KMS-11 (cell line): Measurements from ENCODE around the gene NAGK.
"Not testable (repeated sequence)": the region's sequence is repeated elsewhere in the genome, so short reads cannot be mapped to it uniquely, and the experiment has no call there.

Experiments used
- H2AFZ ChIP-seq: fragments of 200-600 bp; sonication (generic); 2 replicates; pipeline ENCODE4 v1.6.1; 2016; ENCODE audit warnings: antibody characterized with exemption, mixed run types, low read depth
- H3K27ac ChIP-seq: fragments of 200-600 bp; sonication (generic); 2 replicates; pipeline ENCODE4 v1.6.1; 2016; ENCODE audit warnings: mild to moderate bottlenecking, mixed run types
- H3K27me3 ChIP-seq: fragments of 200-600 bp; sonication (generic); 2 replicates; pipeline ENCODE4 v1.6.1; 2017; ENCODE audit warnings: mild to moderate bottlenecking, low read depth, mixed run types, moderate library complexity; ENCODE audit not compliant: insufficient read depth
- H3K36me3 ChIP-seq: fragments of 200-600 bp; sonication (generic); 2 replicates; pipeline ENCODE4 v1.6.1; 2017; ENCODE audit warnings: mild to moderate bottlenecking, mixed run types; ENCODE audit not compliant: insufficient read depth
- H3K4me1 ChIP-seq: fragments of 200-600 bp; sonication (generic); 2 replicates; pipeline ENCODE4 v1.6.1; 2016; ENCODE audit warnings: mild to moderate bottlenecking, low read depth, mixed run types; ENCODE audit not compliant: poor library complexity, severe bottlenecking
- H3K4me2 ChIP-seq: fragments of 200-600 bp; sonication (generic); 2 replicates; pipeline ENCODE4 v1.7.0; 2016; ENCODE audit warnings: mild to moderate bottlenecking, mixed run types
- H3K4me3 ChIP-seq: fragments of 200-600 bp; sonication (generic); IDR thresholded peaks from 2 replicates; pipeline ENCODE4 v1.6.1; 2017; ENCODE audit warnings: low read depth, low read length, mixed read lengths; ENCODE audit not compliant: insufficient read depth
- H3K79me2 ChIP-seq: fragments of 200-600 bp; sonication (generic); 2 replicates; pipeline ENCODE4 v1.6.1; 2016; ENCODE audit warnings: low read depth, mixed run types; ENCODE audit not compliant: insufficient read depth
- H3K9ac ChIP-seq: fragments of 200-600 bp; sonication (generic); 2 replicates; pipeline ENCODE4 v1.6.1; 2016; ENCODE audit warnings: mild to moderate bottlenecking, mixed run types
- H4K20me1 ChIP-seq: fragments of 200-600 bp; sonication (generic); 2 replicates; pipeline ENCODE4 v1.6.1; 2016; ENCODE audit warnings: mild to moderate bottlenecking, mixed run types; ENCODE audit not compliant: insufficient read depth
- TF ChIP-seq, protein P1 (sequence below): fragments of 200-600 bp; sonication (generic); conservative IDR thresholded peaks from 2 replicates; pipeline ENCODE4 v1.6.1; 2017; ENCODE audit warnings: low read depth, mild to moderate bottlenecking, antibody characterized with exemption, low read length, moderate library complexity, mixed read lengths

Gene NAGK

GRCh38 chr2:71068218-71069035 is at the start of gene NAGK:
TSS of gene NAGK (plus strand) at chr2:71068648. CDS start at chr2:71068684, 36 bp downstream.
- TF ChIP-seq, protein P1, sequence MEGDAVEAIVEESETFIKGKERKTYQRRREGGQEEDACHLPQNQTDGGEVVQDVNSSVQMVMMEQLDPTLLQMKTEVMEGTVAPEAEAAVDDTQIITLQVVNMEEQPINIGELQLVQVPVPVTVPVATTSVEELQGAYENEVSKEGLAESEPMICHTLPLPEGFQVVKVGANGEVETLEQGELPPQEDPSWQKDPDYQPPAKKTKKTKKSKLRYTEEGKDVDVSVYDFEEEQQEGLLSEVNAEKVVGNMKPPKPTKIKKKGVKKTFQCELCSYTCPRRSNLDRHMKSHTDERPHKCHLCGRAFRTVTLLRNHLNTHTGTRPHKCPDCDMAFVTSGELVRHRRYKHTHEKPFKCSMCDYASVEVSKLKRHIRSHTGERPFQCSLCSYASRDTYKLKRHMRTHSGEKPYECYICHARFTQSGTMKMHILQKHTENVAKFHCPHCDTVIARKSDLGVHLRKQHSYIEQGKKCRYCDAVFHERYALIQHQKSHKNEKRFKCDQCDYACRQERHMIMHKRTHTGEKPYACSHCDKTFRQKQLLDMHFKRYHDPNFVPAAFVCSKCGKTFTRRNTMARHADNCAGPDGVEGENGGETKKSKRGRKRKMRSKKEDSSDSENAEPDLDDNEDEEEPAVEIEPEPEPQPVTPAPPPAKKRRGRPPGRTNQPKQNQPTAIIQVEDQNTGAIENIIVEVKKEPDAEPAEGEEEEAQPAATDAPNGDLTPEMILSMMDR, result no peak
- H3K9ac ChIP-seq, result peak within 1 kb of the TSS; percentile 29; the same call in 1 of the 2 replicates
- peaks cover 52% of the 10 kb centered on the region for H3K4me1 ChIP-seq
- H3K27me3 ChIP-seq, result no peaks in the 10 kb centered on the region
- peak within 1 kb of the TSS; percentile 32; the same call in 1 of the 2 replicates for H3K27ac ChIP-seq
- peak within 1 kb of the TSS; percentile 99 for H3K4me2 ChIP-seq
- H3K36me3 ChIP-seq, result no peaks in the 10 kb centered on the region
- peaks cover 8% of the 10 kb centered on the region; the same call in 1 of the 2 replicates for H3K79me2 ChIP-seq
- H3K4me3 ChIP-seq, result peak within 1 kb of the TSS; percentile 93
- H2AFZ ChIP-seq, result peak within 1 kb of the TSS; percentile 85
- no peaks in the 10 kb centered on the region for H4K20me1 ChIP-seq

GRCh38 chr2:71019989-71020388 is 48.5 kb upstream of the NAGK start:
- not testable (repeated sequence) for H3K79me2 ChIP-seq, H2AFZ ChIP-seq, H3K27me3 ChIP-seq, H3K4me2 ChIP-seq, H4K20me1 ChIP-seq, H3K36me3 ChIP-seq, H3K27ac ChIP-seq, H3K4me1 ChIP-seq, H3K9ac ChIP-seq, H3K4me3 ChIP-seq

DNA sequence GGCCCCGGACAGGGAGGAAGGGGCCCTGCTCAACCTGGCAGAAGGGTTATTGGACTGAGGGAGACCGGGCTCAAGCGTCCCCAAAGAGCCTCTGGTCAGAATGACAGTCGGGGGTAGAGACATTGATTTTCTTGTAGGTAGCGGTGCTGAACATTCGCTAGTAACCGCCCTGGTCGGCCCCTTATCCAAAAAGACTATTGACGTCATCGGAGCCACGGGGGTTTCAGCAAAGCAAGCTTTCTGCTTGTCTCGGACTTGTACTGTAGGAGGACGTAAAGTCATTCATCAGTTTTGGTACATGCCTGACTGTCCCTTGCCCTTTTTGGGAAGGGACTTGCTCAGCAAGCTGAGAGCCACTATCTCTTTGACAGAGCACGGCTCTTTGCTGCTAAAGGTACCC is 47.1 kb upstream of the NAGK start:
- H4K20me1 ChIP-seq, H3K27ac ChIP-seq, H3K36me3 ChIP-seq, H2AFZ ChIP-seq, H3K4me3 ChIP-seq, H3K4me2 ChIP-seq, H3K79me2 ChIP-seq, H3K27me3 ChIP-seq, H3K9ac ChIP-seq, H3K4me1 ChIP-seq: not testable (repeated sequence)

GRCh38 chr2:71023553-71024243 is 44.8 kb upstream of the NAGK start:
- not testable (repeated sequence) for H3K27ac ChIP-seq, H3K27me3 ChIP-seq, H4K20me1 ChIP-seq, H3K4me1 ChIP-seq, H3K36me3 ChIP-seq, H3K79me2 ChIP-seq, H3K4me2 ChIP-seq, H3K4me3 ChIP-seq, H3K9ac ChIP-seq
- H2AFZ ChIP-seq, result peak overlapping the region; percentile 25; the same call in 1 of the 2 replicates
- TF ChIP-seq, protein P1, result 0 out of 2 replicates have a peak, but pooled peaks have one; percentile 30

DNA sequence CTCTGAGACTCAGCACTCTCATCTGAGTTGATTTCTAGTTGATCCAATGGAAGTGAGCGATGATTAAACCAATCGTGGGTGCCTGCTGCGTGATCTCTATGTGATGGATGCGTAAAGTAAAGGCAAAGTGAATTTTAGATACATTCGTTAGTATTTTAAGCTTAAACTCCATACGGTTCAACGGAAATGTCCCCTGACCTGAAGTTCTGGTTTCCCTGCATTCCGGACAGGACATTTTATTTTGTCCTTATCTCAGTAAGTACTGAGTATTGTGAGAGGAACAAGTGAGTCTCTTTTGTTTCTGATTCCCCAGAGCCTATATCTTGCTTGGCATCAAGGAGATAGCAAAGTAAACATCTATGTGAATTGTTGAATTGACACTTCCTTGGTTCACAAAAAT is 32.2 kb upstream of the NAGK start:
- H2AFZ ChIP-seq, H3K4me1 ChIP-seq, H3K79me2 ChIP-seq, H3K9ac ChIP-seq, H4K20me1 ChIP-seq, H3K27me3 ChIP-seq, H3K27ac ChIP-seq, H3K4me3 ChIP-seq, H3K36me3 ChIP-seq, H3K4me2 ChIP-seq: not testable (repeated sequence)
